Adipocyte (in vitro differentiated cells): ENCODE measurements around the gene MYH6.

Experiments
- DNase-seq: peaks from one replicate; pipeline ENCODE4 v3.0.0-alpha.2; 2015; ENCODE audit warnings: low read depth
- H3K27me3 ChIP-seq: replicated peaks from 2 replicates; pipeline ENCODE4 v1.7.0; 2013; ENCODE audit warnings: mild to moderate bottlenecking, low read length, moderate library complexity; ENCODE audit not compliant: control insufficient read depth, insufficient read depth
- H3K36me3 ChIP-seq: 2 replicates; pipeline ENCODE4 v1.7.0; 2013; ENCODE audit warnings: low read length, mild to moderate bottlenecking, moderate library complexity; ENCODE audit not compliant: control insufficient read depth, insufficient read depth, severe bottlenecking
- H3K4me1 ChIP-seq: 2 replicates; pipeline ENCODE4 v1.7.0; 2013; ENCODE audit warnings: mild to moderate bottlenecking, low read length, moderate library complexity; ENCODE audit not compliant: control insufficient read depth, insufficient read depth
- H3K4me3 ChIP-seq: 2 replicates; pipeline ENCODE4 v1.7.0; 2013; ENCODE audit warnings: mild to moderate bottlenecking, low read length, moderate library complexity
- H3K9ac ChIP-seq: 2 replicates; pipeline ENCODE4 v1.7.0; 2013; ENCODE audit warnings: mild to moderate bottlenecking, low read length, moderate library complexity
- H3K9me3 ChIP-seq: 2 replicates; pipeline ENCODE4 v1.7.0; 2013; ENCODE audit warnings: mild to moderate bottlenecking, low read length, moderate library complexity; ENCODE audit not compliant: control insufficient read depth

MYH6 gene

GRCh38 chr14:23380197-23380914, 27.7 kb downstream of the MYH6 start:
- H3K9me3 ChIP-seq, result no peaks in the 10 kb centered on the region
- H3K9ac ChIP-seq, result no peak overlapping the region
- H3K4me3 ChIP-seq, result no peak overlapping the region
- no peaks in the 10 kb centered on the region for H3K4me1 ChIP-seq
- no peaks in the 10 kb centered on the region for H3K36me3 ChIP-seq
- DNase-seq, result no peak
- H3K27me3 ChIP-seq, result peaks cover 74% of the 10 kb centered on the region

- no peaks in the 10 kb centered on the region for H3K9me3 ChIP-seq
- no peak overlapping the region for H3K4me3 ChIP-seq
- no peaks in the 10 kb centered on the region for H3K4me1 ChIP-seq
- H3K9ac ChIP-seq, result no peak overlapping the region
- peaks cover 69% of the 10 kb centered on the region for H3K27me3 ChIP-seq
- H3K36me3 ChIP-seq, result no peaks in the 10 kb centered on the region
- DNase-seq, result peak; percentile 75
These were observed 28.5 kb downstream of the MYH6 start for GRCh38 chr14:23379366-23380196.

- Histone ChIP-seq H3K4me3 (no peak overlapping the region), H3K4me1 (no peaks in the 10 kb centered on the region), H3K9me3 (no peaks in the 10 kb centered on the region), H3K36me3 (no peaks in the 10 kb centered on the region), H3K9ac (no peak overlapping the region), H3K27me3 (peaks cover 74% of the 10 kb centered on the region)
- DNase-seq, result no peak
These were observed 29.4 kb downstream of the MYH6 start for GRCh38 chr14:23378612-23379220.

- Histone ChIP-seq H3K36me3 (no peaks in the 10 kb centered on the region), H3K9me3 (no peaks in the 10 kb centered on the region), H3K27me3 (peaks cover 69% of the 10 kb centered on the region), H3K4me3 (no peak overlapping the region), H3K9ac (no peak overlapping the region), H3K4me1 (no peaks in the 10 kb centered on the region)
- DNase-seq, result no peak
These were observed 30.2 kb downstream of the MYH6 start for GRCh38 chr14:23377573-23378563.

GRCh38 chr14:23377198-23377550, 30.9 kb downstream of the MYH6 start:
- Histone ChIP-seq H3K4me3 (no peak overlapping the region), H3K9ac (no peak overlapping the region), H3K4me1 (no peaks in the 10 kb centered on the region), H3K36me3 (no peaks in the 10 kb centered on the region), H3K27me3 (peaks cover 65% of the 10 kb centered on the region), H3K9me3 (no peaks in the 10 kb centered on the region)
- no peak for DNase-seq

GRCh38 chr14:23376482-23377197, 31.4 kb downstream of the MYH6 start, which contains the start of gene CMTM5:
CMTM5 (plus strand) TSS chr14:23377046; CDS start chr14:23377252, 206 bp downstream.
- Histone ChIP-seq H3K27me3 (peaks cover 61% of the 10 kb centered on the region), H3K4me1 (no peaks in the 10 kb centered on the region), H3K36me3 (no peaks in the 10 kb centered on the region), H3K9me3 (no peaks in the 10 kb centered on the region), H3K9ac (no peak within 1 kb of the TSS), H3K4me3 (no peak within 1 kb of the TSS)
- no peak for DNase-seq

GRCh38 chr14:23375527-23376251, 32.4 kb downstream of the MYH6 start:
- no peaks in the 10 kb centered on the region for H3K9me3 ChIP-seq
- no peak for DNase-seq

GRCh38 chr14:23373041-23373440, 35.0 kb downstream of the MYH6 start:
- Histone ChIP-seq H3K27me3 (peaks cover 46% of the 10 kb centered on the region), H3K4me1 (no peaks in the 10 kb centered on the region), H3K36me3 (no peaks in the 10 kb centered on the region), H3K9me3 (no peaks in the 10 kb centered on the region), H3K9ac (no peak overlapping the region), H3K4me3 (no peak overlapping the region)
- no peak for DNase-seq

More at GRCh38 chr14:23375527-23376251, 32.4 kb downstream of the MYH6 start:
- Histone ChIP-seq H3K9ac (no peak overlapping the region), H3K4me1 (no peaks in the 10 kb centered on the region), H3K36me3 (no peaks in the 10 kb centered on the region), H3K27me3 (peaks cover 54% of the 10 kb centered on the region), H3K4me3 (no peak overlapping the region)

GRCh38 chr14:23372509-23372908, 35.6 kb downstream of the MYH6 start, which contains the start of gene IL25:
IL25 (plus strand) TSS chr14:23372809.
- DNase-seq, result no peak
- H3K4me1 ChIP-seq, result no peaks in the 10 kb centered on the region
- no peak within 1 kb of the TSS for H3K9ac ChIP-seq
- H3K36me3 ChIP-seq, result no peaks in the 10 kb centered on the region
- H3K9me3 ChIP-seq, result no peaks in the 10 kb centered on the region
- no peak within 1 kb of the TSS for H3K4me3 ChIP-seq
- H3K27me3 ChIP-seq, result peaks cover 51% of the 10 kb centered on the region

- Histone ChIP-seq H3K9me3 (no peaks in the 10 kb centered on the region), H3K4me1 (no peaks in the 10 kb centered on the region), H3K36me3 (no peaks in the 10 kb centered on the region), H3K27me3 (peaks cover 49% of the 10 kb centered on the region), H3K4me3 (no peak overlapping the region), H3K9ac (no peak overlapping the region)
- no peak for DNase-seq
These were observed 36.2 kb downstream of the MYH6 start for GRCh38 chr14:23371865-23372264.
